Brain microvascular endothelial cell (primary cell): ENCODE measurements around the gene VIPR2.
"Not testable (repeated sequence)": the region's sequence is repeated elsewhere in the genome, so short reads cannot be mapped to it uniquely, and the experiment has no call there.

Experiments used
- DNase-seq: peaks from one replicate; pipeline ENCODE4 v3.0.0-alpha.2; 2020
- H3K27ac ChIP-seq: fragments of 250-450 bp; sonication (Bioruptor Pico); 2 replicates; pipeline ENCODE4 v1.5.1; 2020; ENCODE audit warnings: mild to moderate bottlenecking, moderate library complexity
- H3K27me3 ChIP-seq: fragments of 250-450 bp; sonication (Bioruptor Pico); replicated peaks from 2 replicates; pipeline ENCODE4 v1.5.1; 2020; ENCODE audit warnings: mild to moderate bottlenecking
- H3K36me3 ChIP-seq: fragments of 250-450 bp; sonication (Bioruptor Pico); replicated peaks from 2 replicates; pipeline ENCODE4 v1.5.1; 2020; ENCODE audit warnings: mild to moderate bottlenecking
- H3K4me3 ChIP-seq: 2 replicates; pipeline ENCODE4 v1.5.1; 2011; ENCODE audit warnings: low read depth, mild to moderate bottlenecking, control low read depth, low read length, moderate library complexity
- in situ Hi-C: cut with HindIII; loops from 2 replicates; pipeline ENCODE4 v1.10.0; 2017; ENCODE audit warnings: low sequenced_read_pairs, low pct_ligation_motif_present
- TF ChIP-seq, protein P1 (sequence below): IDR thresholded peaks from 2 replicates; pipeline ENCODE4 v1.5.1; 2011; ENCODE audit warnings: low read depth, mild to moderate bottlenecking, moderate library complexity, low read length, control low read depth, inconsistent platforms; ENCODE audit errors: missing control alignments

Gene VIPR2

DNA sequence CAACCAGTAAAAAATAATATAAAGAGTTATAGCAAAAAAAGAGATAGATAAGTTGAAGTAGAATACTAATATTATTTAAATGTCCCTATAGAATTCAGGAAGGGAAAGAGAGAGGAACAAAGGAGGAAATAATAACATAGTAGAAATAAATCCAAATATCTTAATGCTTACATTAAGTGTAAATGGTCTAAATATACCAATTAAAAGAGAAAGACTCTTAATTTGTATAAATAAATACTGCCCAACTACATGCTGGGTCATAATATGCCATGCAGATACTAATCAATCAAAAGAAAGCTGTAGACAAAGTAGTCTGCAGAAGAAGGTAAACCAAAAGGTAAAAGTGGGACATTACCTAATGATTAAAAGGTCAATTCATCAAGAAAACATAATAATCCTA, 43.3 kb upstream of the VIPR2 start:
- H3K27ac ChIP-seq = no peak overlapping the region
- no peak overlapping the region for H3K4me3 ChIP-seq
- no peak for DNase-seq
- H3K27me3 ChIP-seq = no peaks in the 10 kb centered on the region
- in situ Hi-C loops = no loop called here
- TF ChIP-seq, protein P1, sequence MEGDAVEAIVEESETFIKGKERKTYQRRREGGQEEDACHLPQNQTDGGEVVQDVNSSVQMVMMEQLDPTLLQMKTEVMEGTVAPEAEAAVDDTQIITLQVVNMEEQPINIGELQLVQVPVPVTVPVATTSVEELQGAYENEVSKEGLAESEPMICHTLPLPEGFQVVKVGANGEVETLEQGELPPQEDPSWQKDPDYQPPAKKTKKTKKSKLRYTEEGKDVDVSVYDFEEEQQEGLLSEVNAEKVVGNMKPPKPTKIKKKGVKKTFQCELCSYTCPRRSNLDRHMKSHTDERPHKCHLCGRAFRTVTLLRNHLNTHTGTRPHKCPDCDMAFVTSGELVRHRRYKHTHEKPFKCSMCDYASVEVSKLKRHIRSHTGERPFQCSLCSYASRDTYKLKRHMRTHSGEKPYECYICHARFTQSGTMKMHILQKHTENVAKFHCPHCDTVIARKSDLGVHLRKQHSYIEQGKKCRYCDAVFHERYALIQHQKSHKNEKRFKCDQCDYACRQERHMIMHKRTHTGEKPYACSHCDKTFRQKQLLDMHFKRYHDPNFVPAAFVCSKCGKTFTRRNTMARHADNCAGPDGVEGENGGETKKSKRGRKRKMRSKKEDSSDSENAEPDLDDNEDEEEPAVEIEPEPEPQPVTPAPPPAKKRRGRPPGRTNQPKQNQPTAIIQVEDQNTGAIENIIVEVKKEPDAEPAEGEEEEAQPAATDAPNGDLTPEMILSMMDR = no peak
- H3K36me3 ChIP-seq = no peaks in the 10 kb centered on the region

DNA sequence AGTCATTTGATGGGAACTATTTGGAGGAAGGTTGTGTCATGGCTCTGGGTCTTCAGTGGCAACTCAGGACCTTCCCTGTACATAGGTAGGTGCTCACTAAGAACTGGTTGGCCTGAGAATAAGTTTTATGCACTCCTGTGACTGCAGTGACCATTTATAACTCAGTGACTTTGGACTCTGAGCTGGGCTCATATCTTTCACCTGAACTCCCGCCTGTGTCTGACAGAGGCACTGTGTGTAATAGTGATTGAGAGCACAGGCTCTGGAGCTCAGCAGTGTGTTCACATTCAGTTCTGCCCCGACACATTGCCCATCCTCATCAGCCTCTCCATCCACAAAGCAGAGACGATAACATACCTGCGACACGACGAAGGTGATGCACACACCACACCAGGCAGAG, 34.6 kb upstream of the VIPR2 start:
- no peak for DNase-seq
- Histone ChIP-seq H3K27ac (no peak overlapping the region), H3K36me3 (no peaks in the 10 kb centered on the region), H3K4me3 (no peak overlapping the region), H3K27me3 (no peaks in the 10 kb centered on the region)
- TF ChIP-seq, protein P1 = no peak
- in situ Hi-C loops = no loop called here

DNA sequence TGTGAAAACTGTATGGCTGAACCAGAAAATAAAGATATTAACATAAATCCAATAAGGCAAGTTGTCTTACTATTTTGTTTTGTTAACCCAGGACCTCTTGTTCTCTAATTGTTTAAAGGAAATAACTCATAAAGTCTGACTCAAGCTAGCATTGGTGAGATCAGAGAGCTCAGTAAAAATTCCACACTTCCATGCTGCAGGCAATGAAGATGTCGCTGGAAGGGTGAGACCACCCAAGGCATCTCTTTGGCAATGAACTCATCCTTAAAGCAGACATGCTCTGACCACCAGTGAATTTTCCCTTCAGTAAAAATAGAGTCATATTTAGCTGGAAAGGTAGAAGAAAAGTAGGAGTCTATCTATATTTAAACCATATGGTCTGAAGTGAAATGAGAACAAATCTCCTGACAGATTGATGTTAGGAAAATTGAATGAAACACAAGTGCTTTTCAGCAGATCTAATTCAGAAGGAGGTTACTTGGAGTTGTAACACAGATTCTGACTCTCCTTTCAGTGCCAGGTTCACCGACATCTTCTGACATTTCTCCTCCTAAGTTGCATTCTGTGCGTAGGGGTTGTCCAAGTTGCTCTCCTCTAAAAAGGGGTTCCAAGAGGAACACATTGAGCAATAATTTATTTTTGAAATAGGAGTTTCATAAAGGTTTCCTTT, 32.8 kb upstream of the VIPR2 start:
- H3K27me3 ChIP-seq = no peaks in the 10 kb centered on the region
- H3K27ac ChIP-seq = no peak overlapping the region
- no peaks in the 10 kb centered on the region for H3K36me3 ChIP-seq
- TF ChIP-seq, protein P1 = no peak
- in situ Hi-C loops = no loop called here
- H3K4me3 ChIP-seq = no peak overlapping the region
- DNase-seq = no peak

DNA sequence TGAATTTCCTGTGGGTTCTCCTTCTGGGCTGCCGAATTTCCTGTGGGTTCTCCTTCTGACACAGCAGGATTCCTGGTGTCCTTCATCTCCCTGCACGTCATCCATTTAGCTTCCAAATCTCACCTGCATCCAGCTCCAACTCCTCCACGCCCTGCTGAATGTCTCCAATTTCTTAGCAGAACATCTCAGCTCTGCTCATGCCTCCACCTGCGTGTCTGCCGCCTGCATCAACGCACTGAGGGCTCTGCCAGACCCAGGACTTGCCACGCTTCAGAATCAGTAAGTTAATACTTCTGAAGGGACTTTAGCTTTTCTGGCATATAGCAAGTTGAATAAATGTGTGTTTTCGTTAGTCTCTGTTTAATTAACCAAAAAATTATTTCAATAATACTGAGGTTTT, 31.1 kb upstream of the VIPR2 start:
- Histone ChIP-seq H3K4me3 (no peak overlapping the region), H3K27ac (no peak overlapping the region), H3K27me3 (no peaks in the 10 kb centered on the region), H3K36me3 (no peaks in the 10 kb centered on the region)
- TF ChIP-seq, protein P1 = no peak
- DNase-seq = no peak
- in situ Hi-C loops = no loop called here

DNA sequence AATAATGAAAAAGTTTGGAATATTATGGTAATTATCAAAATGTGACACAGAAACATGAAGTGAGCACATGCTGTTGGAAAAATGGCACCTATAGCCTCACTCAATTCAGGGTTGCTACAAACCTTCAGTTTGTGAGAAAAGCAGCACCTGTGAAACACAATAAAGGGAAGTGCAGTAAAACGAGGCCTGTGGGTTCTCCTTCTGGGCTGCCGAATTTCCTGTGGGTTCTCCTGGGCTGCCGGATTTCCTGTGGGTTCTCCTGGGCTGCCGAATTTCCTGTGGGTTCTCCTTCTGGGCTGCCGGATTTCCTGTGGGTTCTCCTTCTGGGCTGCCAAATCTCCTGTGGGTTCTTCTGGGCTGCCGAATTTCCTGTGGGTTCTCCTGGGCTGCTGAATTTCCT, 30.4 kb upstream of the VIPR2 start:
- H3K27me3 ChIP-seq, in situ Hi-C loops, H3K36me3 ChIP-seq, DNase-seq, H3K27ac ChIP-seq, H3K4me3 ChIP-seq: not testable (repeated sequence)

DNA sequence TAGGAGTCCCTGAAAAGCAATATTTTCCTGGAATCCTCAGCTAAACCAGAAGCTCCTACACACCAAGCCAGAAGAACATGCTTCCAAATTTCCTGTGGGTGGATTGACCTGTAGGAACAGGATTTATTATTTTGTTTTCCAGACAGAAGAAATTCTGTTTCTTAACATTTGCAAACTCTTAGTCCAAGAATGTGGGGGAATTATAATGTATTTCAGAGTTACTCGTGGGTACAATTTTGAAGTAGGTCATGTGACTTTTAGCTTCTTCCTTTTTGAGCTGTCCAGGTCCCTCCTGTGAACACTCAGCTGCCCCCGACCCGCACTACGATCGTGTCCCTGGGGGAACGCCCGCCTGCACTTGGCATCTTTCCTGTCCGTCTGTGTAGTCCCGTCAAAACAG, 27.7 kb upstream of the VIPR2 start:
- Histone ChIP-seq H3K4me3 (no peak overlapping the region), H3K27ac (no peak overlapping the region), H3K36me3 (no peaks in the 10 kb centered on the region), H3K27me3 (no peaks in the 10 kb centered on the region)
- no peak for DNase-seq
- in situ Hi-C loops = no loop called here
- TF ChIP-seq, protein P1 = no peak
